ENCODE measurements around the gene ALKBH5.

Gene ALKBH5

GRCh38 chr17:18247613-18248001 lies 64.0 kb downstream of the ALKBH5 start:
- DNase-seq = no peak

DNA sequence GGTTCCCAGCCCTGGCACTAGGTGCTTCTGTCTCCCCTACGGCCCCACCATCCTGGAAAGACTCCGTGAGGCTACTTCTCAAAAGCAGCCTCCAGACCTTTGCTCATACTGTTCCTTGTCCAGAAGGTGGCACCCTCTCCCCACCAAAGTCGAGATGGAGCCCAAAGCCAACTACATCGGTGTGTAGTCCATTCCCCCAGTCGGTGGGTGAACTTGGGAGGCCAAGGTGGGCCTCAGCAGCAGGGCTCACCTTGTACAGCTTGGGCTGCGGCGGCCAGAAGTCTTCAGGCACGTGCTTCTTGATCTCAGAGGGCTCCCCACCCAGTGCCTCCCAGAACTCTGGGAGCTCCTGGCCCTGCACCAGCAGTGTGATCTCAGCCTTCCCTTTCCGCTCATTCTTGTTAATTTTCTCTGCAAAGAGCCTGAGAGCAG lies 64.7 kb downstream of the ALKBH5 start:
- peak; percentile 25 for DNase-seq

GRCh38 chr17:18248811-18249210 lies 65.2 kb downstream of the ALKBH5 start:
- DNase-seq = no peak

- DNase-seq = no peak
Observed at GRCh38 chr17:18250259-18250658, 66.6 kb downstream of the ALKBH5 start.

- no peak for DNase-seq
Observed at GRCh38 chr17:18250708-18251107, 67.1 kb downstream of the ALKBH5 start.

DNA sequence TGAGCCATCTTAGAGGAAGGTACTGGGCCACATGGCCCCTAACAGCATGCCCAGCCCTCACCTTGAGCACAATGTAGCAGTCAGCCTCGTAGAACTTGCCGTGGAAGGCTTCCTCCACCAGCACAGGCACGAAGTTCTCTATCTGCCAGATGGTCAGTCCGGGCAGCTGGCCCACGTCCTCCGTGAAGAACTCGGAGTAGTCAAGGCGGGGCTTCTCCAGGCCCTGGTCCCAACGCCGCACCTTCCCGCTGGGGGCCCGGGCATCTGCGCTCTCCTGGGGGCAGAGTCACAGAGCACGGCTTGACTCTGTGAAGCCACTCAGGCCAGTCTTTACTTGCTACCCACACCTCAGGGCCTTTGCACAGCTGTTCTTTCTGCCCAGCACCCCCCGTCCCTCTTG lies 67.6 kb downstream of the ALKBH5 start:
- no peak for DNase-seq

GRCh38 chr17:18252160-18252559 lies 68.5 kb downstream of the ALKBH5 start:
- DNase-seq = no peak

DNA sequence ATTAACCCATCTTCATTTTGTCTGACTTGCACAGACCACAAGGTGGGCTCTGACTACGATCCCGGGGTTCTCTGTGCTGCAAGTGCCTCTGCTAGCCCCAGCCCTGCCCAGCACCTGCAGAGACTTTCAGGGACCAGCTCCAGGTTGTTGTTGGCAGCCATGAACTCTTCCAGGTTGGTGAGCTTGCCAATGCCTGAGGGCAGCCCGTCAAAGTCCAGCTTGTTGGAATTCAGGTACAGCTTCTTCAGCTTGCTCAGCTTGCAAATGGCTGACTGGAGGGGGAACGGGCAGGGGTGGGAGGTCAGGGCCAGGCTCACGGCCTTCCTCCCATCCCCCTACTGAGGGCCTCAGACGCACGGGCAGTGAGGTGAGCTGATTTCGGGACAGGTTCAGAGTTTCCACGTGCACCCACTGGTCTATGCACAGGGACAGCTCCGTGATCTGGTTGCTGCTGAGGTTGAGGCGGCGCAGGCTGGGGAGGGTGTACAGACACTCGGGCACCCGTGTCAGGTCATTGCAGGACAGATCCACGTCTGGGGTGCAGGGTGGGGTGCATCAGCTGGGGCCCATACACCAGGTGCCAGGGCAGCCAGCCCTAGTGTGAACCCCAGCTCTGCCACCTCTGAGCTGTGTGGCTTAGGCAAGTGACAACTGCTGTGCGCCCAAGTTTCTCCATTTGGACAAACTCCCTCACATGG lies 69.7 kb downstream of the ALKBH5 start:
- no peak for DNase-seq

GRCh38 chr17:18253947-18254821 lies 70.6 kb downstream of the ALKBH5 start:
- DNase-seq = no peak

GRCh38 chr17:18254888-18255649 lies 71.4 kb downstream of the ALKBH5 start:
- no peak for DNase-seq

GRCh38 chr17:18256351-18256750 lies 72.7 kb downstream of the ALKBH5 start:
- DNase-seq = no peak

GRCh38 chr17:18256776-18257175 lies 73.1 kb downstream of the ALKBH5 start:
- no peak for DNase-seq

DNA sequence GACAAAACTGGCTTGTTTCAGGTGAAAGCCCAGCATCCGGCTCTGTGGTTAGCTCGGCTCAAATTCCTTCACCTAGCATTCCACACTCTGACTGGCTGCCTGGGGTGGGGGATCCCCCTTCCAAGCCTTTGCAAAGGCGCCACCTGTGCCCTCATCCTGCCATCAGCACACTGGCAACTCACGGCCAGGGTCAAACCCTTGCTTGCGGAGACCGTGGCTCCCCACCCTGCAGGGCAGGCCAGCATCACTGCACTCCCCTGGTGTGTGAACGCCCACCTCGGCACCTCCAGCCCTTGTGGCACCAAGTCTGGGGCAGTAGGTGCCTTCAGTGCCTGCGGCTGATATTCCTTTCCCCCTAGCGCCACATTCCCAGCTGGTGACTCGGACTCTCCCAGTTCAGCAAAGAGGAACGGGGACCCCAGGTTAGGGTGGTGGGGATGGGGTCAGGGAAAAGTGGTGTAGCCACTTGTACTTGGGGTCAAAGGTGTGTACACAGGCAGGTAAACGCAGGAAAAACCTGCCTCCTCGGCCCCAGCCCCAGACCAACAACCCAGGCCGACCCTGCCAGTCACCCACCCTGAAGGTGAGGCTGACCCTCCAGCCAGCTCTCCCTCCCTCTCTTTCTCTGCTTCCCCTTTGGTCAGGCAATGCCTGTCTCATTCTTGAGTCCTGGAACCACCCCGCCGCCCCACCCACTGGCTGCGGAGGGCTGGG lies 73.8 kb downstream of the ALKBH5 start:
- DNase-seq = no peak

GRCh38 chr17:18257982-18258355 lies 74.3 kb downstream of the ALKBH5 start:
- no peak for DNase-seq

DNA sequence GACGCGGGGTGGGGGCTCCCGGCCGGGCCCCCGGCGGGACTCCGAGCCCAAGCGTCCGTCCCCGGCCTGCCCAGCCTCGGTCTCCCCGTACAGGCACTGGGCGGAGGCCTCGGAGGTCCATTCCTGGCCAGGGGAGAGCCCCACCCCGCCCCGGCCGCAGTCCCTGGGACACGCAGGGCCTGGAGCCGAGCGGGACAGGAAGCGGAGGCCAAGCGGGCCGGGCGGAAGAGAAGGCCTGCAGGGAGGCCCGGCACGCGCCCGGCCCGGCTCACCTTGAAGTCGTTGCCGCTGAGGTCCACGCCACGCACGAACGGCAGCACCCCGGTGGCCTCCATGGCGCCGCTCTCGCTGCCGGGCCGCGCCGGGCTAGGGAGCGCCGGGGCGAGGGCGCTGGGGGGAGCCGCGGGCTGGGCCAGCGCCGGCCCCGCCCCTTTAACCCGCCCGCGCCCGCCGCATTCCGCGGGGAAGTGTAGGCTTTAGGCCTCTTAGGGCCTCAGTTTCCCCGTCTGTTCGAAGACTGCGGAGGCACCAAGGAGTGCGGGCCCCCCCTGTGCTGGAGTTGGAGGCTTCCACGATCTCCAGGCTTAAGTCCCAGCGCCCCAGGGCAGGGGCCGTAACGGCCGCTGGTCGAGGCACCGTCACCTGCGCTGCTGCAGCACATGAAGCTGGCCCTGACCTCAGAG lies 74.9 kb downstream of the ALKBH5 start, which contains the start of gene FLII:
FLII (minus strand) TSS at position 383 of the 683 bp plus-strand sequence; CDS start at position 335, 48 bp downstream.
- no peak for DNase-seq
